ENCODE measurements around the gene TBX2.

Gene TBX2

DNA sequence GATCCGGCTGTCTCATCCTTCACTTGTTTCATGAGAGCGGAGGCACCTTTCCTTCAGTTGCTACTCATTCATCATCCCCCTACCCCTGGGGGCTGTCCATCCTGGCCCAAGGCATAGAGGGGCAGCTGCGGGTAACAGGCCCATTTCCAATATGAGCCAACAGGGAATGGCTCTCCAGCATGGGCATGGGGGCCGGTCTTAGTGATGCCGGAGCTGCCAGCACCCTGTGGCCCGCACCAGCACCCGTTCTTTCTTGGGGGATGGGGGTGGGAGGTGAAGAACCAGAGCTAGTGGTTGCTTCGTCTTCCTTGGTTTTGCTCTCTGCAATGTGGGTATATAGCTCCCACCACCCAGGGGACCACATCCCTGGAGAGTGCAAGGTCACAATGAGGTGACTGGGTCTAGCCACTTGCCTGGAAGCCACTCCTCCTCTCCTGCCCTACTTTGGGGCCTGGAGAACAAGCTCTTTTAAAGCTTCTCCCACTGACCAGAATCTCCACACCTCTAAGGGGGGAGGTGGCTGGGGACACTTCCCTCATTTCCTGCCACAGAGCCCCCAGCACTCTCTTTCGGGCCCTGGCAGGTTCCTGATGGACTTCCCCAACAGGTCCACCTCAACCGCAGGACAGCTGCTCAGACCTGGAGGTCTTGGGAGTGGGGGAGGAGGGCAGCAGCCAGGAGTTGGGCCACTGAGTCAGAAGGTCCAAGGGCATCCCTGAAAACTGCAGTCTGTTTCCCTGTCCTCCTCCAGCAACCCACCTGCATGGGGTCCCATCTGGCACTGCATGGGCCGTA is 11.9 kb upstream of the TBX2 start:
- DNase-seq = no peak

- no peak for DNase-seq
Observed at GRCh38 chr17:61388561-61389356, 10.9 kb upstream of the TBX2 start.

GRCh38 chr17:61389670-61390478 is 9.8 kb upstream of the TBX2 start:
- peak in 1 of 2 donors; percentile 26 for DNase-seq

DNA sequence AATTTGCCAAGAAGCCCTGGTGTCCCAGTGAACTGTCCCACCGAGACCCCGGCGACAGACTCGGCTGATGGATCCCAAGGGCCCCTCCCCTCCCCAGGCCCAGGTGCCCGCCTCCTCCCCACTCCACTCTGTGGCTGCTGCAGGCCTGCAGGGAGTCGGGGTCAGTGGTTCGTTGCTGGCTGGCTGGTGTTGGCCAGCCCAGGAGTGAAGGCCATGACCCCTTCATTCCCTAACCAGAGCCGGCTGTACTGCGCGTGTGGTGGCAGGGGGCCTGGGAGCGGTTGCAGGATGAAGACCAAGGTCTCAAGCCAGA is 9.2 kb upstream of the TBX2 start:
- no peak for DNase-seq

GRCh38 chr17:61391595-61392291 is 7.9 kb upstream of the TBX2 start:
- no peak for DNase-seq

GRCh38 chr17:61392679-61393078 is 7.0 kb upstream of the TBX2 start:
- DNase-seq = no peak

DNA sequence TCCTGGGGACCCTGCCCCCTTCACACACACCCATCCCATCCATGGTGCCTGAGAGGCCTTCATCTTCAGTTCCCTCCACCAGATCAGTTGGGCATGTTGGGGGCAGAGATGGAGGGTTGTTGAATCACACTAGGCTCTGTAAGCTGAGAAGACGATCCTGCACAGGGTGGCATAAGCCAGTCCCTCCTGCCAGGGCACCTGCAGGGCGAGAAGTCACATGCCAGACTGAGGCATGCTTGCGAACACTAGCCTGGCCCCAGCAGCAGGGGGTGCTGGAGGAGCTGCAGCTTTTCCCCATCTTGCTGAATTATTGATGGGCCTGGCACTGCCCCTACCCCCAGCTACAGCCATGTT is 6.1 kb upstream of the TBX2 start:
- no peak for DNase-seq

DNA sequence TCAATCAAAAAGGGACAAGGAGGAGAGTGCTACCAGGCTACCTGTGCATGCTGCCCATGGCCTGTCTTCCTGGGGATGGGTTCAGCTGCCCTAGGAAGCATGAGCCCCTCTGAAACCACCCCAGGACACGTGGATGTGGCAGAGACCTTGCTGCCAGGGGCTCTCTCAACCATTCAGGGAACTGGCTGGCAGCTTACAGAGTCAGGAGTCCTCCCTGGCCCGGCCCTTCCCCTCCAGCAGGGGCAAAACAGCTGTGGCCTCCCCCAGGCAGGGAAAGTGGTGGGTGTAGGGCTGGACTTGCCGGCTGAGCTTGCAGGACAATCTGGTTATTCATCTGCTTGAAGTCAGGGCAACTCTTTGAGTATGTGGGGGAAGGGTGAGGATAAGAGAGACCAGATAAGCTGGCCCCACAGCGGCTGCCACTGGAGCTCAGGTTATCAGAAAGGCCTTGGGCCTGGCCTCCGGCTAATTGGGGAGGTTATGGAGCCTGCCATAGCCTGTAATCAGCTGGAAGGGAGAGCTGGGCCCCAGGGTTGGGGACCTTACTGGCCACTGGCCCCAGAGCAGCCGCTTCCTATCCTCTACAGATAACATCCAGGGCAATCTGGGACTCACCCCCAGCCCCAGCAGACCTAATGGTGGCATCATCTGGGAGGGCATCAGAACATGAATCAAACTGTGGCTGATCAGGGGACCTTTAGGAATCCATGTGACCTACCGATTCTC is 5.6 kb upstream of the TBX2 start:
- no peak for DNase-seq

- DNase-seq = no peak
Observed at GRCh38 chr17:61394630-61395408, 4.8 kb upstream of the TBX2 start.

DNA sequence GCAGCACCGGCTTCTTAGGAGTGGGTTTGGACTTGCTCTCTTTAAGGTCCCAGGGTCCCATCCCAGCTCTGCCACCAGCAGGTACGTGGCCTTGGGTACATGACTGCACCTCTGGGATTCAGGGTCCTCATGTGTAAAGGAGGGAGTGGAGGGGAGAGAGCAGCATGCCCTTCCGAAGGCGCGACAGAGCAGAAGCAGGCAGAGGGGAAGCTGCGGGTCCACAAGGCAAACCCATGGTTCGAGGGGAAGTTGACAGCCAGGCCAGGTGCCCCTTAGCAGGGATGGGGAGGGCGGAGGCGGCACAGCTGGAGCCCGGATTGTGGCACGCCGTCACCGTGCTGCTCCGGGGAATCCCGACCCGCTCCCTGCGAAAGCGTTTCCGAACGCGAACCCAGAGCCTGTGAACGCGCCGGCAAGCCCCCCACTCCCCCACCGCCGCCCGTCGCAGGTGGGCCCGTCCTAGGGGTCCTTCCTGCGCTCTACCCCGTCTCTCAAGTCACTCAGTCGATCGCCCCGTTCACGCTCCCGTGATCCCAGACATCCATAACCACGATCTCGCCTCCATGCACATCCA is 4.1 kb upstream of the TBX2 start:
- no peak for DNase-seq

GRCh38 chr17:61395983-61396585 is 3.6 kb upstream of the TBX2 start:
- no peak for DNase-seq

- DNase-seq = no peak
Observed at GRCh38 chr17:61396586-61397085, 3.0 kb upstream of the TBX2 start.

- no peak for DNase-seq
Observed at GRCh38 chr17:61397086-61397842, 2.4 kb upstream of the TBX2 start.

- no peak for DNase-seq
Observed at GRCh38 chr17:61398721-61399130, 917 bp upstream of the TBX2 start.

GRCh38 chr17:61400066-61400716 is 548 bp downstream of the TBX2 start:
- DNase-seq = peak; percentile 33 to 63

- no peak for DNase-seq
Observed at GRCh38 chr17:61400717-61401388, 1.2 kb downstream of the TBX2 start.

DNA sequence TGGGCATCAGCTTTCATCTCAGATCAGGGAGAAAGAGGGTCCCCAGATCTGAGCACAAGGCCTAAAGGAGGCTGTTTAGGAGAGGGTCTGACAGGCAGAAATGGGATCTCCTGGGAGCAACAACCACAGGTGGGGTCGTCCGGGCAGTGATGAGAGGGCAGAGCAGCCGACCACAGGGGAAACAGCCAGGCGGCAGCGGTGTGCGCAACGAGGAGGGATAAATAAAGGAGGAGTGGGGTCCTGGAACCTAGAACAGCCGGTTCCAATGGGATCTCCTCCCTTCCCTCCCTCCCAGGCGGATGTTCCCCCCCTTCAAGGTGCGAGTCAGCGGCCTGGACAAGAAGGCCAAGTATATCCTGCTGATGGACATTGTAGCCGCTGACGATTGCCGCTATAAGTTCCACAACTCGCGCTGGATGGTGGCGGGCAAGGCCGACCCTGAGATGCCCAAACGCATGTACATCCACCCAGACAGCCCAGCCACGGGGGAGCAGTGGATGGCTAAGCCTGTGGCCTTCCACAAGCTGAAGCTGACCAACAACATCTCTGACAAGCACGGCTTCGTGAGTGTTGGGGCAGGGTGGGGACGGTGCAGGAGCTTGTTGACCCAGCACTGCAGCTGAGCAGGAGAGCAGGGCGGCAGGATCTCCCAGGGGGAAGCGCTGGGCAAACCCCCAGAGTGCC is 1.9 kb downstream of the TBX2 start:
- DNase-seq = no peak

DNA sequence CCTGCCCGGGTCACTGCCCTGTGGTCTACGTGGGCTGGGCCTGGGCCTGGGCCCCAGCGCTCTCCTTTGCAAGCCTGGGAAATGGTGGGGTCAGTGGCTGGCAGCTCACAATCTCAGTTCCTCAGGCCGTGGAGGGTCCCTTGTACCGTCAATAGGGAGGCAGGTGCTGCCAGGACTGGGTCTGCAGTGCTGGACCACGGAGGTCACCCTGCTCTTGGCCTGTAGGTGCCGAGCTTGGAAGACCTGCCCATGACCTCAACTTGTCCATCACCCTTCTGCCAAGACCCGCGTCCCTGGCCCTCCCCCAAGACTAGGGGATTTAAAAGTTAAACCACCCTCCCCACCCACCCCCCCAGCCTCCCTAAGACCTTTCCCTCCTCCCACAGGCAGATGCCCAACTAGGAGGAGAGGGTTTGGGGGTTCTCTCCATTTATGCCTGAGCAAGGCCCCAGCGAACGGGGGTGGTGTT is 2.5 kb downstream of the TBX2 start:
- DNase-seq = no peak

Measured in inflammatory macrophage (primary cell).